Lower leg skin (tissue), 3 donors: ENCODE results near the gene PHTF2.

Experiments used
- POLR2A ChIP-seq, 2 donors: fragments of 450-650 bp; IDR thresholded peaks; one replicate each; pipeline ENCODE4 v1.6.1; 2016 to 2017; ENCODE audit warnings: antibody characterized with exemption in 2 of 2, mild to moderate bottlenecking in 1 of 2, moderate library complexity in 1 of 2
- TF ChIP-seq, protein P1 (sequence below), 3 donors: fragments of 450-650 bp; IDR thresholded peaks; one replicate each; pipeline ENCODE4 v1.5.1; 2016; ENCODE audit warnings: antibody characterized with exemption in 3 of 3, mild to moderate bottlenecking in 3 of 3, moderate library complexity in 2 of 3

DNA sequence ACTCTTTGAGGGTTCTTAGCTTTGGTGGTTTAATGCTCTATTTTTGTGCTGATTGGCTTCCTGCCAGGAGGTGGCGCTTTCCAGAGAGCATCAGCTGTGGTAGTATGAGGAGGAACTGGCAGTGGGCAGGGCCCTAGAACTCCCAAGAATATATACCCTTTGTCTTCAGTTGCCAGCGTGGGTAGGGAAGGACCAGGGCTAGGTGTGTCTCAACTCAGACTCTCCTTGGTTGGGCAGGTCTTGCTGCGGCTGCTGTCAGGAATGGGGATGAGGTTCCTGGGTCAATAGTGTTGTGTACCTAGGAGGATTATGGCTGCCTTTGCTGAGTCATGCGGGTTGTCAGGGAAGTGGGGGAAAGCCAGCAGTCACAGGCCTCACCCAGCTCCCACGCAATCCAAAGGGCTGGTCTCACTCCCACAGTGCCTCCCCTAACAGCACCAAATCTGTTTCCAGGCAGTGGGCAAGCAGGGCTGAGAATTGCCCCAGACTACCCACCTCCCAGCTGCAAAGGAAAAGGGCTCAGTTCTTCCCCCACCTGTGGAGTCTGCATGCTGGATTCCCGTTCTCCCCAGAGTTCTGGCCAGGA lies 191.5 kb downstream of the PHTF2 start:
- TF ChIP-seq, protein P1, sequence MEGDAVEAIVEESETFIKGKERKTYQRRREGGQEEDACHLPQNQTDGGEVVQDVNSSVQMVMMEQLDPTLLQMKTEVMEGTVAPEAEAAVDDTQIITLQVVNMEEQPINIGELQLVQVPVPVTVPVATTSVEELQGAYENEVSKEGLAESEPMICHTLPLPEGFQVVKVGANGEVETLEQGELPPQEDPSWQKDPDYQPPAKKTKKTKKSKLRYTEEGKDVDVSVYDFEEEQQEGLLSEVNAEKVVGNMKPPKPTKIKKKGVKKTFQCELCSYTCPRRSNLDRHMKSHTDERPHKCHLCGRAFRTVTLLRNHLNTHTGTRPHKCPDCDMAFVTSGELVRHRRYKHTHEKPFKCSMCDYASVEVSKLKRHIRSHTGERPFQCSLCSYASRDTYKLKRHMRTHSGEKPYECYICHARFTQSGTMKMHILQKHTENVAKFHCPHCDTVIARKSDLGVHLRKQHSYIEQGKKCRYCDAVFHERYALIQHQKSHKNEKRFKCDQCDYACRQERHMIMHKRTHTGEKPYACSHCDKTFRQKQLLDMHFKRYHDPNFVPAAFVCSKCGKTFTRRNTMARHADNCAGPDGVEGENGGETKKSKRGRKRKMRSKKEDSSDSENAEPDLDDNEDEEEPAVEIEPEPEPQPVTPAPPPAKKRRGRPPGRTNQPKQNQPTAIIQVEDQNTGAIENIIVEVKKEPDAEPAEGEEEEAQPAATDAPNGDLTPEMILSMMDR (IDR thresholded peaks at IDR 0.05) = no peak
- TF ChIP-seq POLR2A (IDR thresholded peaks at IDR 0.05) = no peak
